Embryonic facial prominence (tissue), 1 donor: ENCODE measurements around the gene WDR73.
"Not testable (repeated sequence)": the region's sequence is repeated elsewhere in the genome, so short reads cannot be mapped to it uniquely, and the experiment has no call there.

ENCODE experiments used
- DNase-seq: peaks from one replicate; pipeline ENCODE4 v3.0.0-alpha.2; 2016; ENCODE audit errors: extremely low spot score

The WDR73 gene

DNA sequence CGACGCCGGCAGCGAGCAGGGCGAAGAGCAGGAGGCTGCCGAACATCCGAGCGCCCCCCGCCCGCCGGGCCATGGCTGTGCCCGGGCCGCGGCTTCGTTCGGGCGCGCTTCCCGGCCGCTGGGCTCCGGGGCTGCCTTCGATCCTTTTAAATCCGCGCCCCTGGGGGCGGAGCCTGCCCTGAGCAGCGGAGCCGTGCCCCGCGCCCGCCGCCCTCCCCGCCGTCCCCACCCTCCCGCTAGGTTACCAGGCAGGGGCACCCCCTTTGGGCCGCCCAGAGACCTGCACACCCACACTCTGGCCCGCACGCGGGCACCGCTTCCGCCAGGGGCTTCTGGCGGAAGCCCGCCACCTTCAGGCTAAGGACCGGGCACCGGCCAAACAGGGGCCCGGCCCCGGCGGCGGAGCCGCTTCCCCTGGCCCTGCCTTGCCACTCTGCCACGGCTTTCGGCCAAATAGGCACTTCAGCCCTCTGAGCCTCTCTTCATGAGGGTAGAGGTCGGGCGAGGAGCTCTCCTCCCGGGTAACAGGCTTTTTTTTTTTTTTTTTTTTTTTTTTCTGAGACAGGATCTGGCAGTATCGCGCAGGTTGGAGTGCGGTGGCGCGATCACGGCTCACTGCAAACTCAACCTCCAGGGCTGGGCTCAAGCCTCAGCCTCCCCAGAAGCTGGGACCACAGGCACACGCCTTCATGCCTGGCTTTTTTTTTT lies 4.2 kb upstream of the WDR73 start, which contains the start of gene NMB:
TSS of gene NMB (minus strand) at position 120 of the 708 bp plus-strand sequence. CDS start at position 73, 47 bp downstream.
- no peak for DNase-seq

- no peak for DNase-seq
These were observed 3.6 kb upstream of the WDR73 start for GRCh38 chr15:84657748-84658079.

DNA sequence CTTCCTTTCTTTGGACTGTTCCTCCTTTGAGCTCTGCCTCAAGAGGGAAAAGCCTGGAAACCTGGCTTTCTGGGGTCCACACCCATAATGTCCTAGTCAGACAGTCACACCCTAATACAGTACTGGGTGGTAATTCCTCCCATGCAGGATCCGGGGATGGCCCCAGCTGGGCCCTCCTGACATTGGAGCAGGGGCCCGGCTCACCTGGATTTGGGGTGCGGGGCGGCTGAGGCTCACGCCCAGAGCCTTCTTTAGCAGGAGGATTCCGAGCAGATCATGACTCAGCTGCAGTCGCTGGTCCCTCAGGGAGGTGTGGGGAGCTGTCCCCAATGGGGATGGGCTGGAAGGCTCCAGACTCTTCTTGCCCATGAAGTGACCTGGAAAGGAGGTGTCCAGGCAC lies 2.9 kb upstream of the WDR73 start:
- DNase-seq: no peak

DNA sequence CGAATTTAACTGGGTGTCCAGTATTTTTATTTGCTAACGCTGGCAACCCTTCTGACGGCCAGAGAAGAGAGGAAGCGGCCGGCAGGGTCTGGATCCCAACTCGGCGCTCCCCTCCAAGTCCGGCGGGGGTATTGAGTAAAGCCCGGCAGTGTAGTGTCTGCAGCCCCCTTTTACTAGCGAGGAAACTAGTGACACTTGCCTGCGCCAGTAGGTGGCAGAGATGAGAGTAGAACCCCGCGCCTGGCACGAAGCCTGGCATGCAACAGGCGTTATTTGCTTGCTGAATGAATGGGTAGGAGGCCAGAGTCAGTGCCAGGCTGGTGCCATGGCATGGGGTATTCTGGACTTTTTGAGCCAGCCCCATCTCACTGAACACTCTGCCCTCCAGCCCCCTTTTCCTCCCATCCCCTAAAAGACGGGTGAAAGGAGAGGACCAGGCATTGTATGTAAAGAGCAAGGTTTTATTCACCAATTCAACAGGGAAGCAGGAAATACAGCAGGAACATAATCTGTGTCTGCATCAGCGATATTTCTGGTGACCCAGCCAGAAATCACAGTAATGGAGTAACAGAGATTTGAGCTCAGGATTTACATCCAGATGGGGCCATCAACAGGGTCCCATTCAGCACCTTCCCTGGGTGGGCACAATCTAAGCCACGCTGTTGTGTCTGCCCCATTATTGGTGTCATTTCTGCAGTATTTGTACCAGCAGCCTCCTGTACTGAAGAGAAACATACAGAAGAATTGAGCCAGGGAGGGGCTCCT lies 788 bp upstream of the WDR73 start:
- DNase-seq: peak; percentile 54

DNA sequence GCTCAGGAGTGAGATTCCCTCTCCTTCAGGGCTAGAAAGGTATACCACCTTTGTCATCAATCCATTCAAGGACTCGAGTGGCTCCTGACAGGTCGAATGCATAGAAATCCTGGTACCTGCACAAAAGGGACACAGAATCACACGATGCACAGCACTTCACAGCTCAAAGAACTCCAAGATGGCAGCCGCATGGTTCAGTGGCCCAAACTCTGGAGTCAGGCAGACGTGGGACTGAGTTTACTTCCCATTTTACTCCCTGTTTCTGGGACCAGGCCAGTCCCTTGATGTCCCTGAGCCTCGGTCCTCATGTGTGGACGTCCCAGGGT lies 536 bp downstream of the WDR73 start:
- no peak for DNase-seq

DNA sequence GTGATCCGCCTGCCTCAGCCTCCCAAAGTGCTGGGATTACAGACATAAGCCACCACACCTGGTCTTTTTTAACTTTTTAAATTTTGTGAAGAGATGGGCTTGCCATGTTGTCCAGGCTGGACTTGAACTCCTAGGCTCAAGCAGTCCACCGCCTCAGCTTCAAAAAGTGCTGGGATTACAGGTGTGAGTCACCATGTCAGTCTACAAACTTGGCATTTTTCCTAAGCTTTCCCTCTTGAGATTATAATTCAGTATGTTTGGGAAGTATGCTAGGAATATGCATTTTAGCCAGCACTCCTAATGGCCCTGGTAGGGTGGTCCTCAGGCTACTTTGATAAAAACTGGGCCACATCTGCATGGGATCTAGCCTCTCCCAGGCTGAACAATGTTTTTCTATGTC lies 4.4 kb downstream of the WDR73 start:
- DNase-seq: no peak

DNA sequence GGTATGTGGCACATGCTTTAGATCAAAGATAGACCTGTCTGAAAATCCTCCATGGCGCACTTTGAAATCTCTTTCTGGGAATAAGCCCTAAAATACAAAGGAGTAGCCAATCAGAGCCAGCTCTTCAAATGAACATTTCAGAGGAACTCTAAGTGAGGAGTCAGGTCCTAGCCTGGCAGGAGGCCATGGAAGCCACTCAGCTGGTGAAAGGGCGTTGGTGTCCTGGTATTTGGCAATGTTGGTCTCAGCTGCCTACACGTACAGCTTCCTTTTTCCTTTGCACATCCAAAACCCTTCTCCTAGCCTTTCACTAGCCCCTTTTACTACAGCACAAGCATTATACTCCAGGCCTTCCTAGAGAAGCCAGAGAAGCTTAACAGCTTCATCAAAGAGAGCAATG lies 5.5 kb downstream of the WDR73 start:
- DNase-seq: no peak

DNA sequence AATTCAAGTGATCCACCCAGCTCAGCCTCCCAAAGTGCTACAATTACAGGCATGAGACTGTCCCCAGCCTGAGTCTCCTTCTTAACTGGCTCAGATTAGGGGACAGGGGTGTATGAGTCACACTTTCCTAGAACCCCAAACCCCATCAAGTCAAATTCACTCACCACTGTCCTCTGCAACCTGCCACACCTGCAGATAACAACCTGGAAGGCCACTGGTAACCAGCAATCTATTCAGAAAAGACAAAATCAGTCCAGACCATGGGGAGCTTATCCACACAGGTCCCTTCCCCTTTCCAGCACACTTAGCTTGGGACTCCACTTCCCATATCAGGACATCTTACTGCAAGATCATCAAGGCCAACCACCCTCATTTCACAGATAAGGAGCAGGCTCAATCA lies 6.4 kb downstream of the WDR73 start:
- DNase-seq: no peak

- no peak for DNase-seq
These were observed 8.1 kb downstream of the WDR73 start for GRCh38 chr15:84645997-84646396.

GRCh38 chr15:84645496-84645895 lies 8.6 kb downstream of the WDR73 start:
- no peak for DNase-seq

GRCh38 chr15:84643838-84644237 lies 10.2 kb downstream of the WDR73 start:
- DNase-seq: no peak

DNA sequence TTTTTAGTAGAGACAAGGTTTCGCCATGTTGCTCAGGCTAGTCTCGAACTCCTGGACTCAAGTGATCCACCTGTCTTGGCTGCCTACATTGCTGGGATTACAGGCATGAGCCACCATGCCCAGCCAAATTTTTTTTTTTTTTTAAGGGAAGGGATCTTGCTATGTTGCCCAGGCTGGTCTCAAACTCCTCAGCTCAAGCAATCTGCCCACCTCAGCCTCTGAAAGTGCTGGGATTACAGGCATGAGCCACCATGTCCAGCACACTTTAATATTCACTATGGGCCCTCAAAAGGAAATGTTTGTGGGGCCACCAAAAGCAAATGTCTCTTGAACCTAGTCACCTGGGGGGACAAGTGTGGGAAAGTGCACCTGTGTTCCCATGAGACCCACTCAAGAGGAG lies 11.4 kb downstream of the WDR73 start:
- not testable (repeated sequence) for DNase-seq

DNA sequence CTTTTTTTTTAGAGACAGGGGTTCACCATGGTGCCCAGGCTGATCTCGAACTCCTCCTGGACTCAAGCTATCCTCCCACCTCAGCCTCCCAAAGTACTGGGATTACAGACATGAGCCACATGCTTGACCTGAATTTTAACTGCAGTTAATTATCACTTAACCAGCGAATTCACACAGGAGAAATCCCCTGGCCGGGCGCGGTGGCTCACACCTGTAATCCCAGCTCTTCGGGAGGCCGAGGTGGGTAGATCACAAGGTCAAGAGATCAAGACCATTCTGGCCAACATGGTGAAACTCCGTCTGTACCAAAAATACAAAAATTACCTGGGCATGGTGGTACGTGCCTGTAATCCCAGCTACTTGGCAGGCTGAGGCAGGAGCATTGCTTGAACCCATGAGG lies 12.2 kb downstream of the WDR73 start:
- DNase-seq: not testable (repeated sequence)

DNA sequence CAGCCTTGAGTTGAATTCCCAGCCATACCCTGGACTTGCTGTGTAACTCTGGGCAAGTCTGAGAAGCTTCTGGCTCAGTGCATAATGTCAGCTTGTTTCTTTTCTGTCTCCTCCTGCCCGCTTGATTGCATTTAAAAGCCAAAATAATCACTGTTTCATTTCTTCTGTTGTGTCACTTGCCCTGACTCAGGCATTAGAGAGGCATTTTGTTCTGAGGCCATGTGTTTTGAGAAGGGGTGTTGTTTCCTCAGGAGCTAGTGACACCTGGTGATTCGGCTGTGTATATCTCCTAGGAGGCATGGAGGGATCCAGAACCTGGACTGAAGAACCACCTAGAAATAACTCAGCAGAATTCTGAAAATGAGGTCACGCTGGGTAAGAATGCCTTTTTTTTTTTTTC lies 16.0 kb downstream of the WDR73 start:
- DNase-seq: no peak

GRCh38 chr15:84634228-84634837 lies 19.8 kb downstream of the WDR73 start:
- DNase-seq: no peak

DNA sequence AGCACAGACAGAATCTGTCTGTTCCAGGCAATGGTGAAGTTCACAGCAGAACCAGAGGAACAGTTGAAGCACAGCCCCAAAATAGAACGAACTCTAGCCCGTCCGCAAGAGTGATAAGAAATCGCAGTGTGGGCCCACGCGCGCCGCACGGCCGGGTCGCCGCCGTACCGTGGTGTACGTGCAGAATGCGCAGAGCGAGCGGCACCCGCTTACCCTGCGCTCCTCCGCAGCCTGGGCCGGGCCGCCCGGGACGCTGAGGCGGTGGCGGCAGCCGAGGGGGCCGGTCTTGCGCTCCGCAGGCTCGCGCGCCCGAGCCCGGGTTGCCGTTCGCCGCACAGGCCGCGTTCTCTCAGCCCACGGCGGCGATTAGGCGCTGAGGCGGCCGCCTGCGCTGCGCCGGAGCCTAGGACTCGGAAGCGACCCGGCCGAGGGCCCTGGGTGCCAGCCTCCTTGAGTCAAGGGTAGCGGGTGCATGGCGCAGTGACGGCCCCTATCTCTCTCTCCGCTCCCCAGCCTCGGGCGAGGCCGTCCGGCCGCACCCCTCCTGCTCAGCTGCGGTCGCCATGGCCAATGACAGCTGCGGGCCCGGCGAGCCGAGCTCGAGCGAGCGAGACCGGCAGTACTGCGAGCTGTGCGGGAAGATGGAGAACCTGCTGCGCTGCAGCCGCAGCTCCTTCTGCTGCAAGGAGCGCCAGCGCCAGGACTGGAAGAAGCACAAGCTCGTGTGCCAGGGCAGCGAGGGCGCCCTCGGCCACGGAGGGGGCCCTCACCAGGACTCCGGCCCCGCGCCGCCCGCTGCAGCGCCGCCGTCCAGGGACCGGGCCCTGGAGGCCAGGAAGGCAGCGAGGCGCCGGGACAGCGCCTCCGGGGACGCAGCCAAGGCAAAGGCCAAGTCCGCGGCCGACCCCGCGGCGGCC lies 20.5 kb downstream of the WDR73 start:
- DNase-seq: peak; percentile 42

DNA sequence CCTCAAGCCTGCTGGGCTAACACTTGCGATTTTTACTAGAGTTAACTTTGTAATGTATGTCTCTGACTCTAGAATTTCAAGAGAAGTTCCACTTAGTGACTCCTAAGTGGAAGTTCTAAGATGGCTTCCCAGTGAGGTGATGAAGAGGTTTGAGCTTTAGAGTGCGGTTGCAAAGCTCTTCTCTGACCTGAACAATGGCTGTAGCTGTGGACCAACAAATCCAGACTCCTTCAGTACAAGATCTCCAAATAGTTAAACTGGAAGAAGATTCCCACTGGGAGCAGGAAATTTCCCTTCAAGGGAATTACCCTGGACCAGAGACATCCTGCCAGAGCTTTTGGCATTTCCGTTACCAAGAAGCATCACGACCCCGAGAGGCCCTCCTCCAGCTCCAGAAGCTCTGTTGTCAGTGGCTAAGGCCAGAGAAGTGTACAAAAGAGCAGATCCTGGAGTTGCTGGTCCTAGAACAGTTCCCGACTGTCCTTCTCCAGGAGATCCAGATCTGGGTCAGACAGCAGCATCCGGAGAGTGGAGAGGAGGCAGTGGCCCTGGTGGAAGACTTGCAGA lies 22.3 kb downstream of the WDR73 start:
- DNase-seq: no peak

GRCh38 chr15:84629033-84629432 lies 25.1 kb downstream of the WDR73 start:
- DNase-seq: no peak

GRCh38 chr15:84625123-84625522 lies 29.0 kb downstream of the WDR73 start:
- DNase-seq: no peak

GRCh38 chr15:84624359-84624758 lies 29.7 kb downstream of the WDR73 start:
- no peak for DNase-seq

DNA sequence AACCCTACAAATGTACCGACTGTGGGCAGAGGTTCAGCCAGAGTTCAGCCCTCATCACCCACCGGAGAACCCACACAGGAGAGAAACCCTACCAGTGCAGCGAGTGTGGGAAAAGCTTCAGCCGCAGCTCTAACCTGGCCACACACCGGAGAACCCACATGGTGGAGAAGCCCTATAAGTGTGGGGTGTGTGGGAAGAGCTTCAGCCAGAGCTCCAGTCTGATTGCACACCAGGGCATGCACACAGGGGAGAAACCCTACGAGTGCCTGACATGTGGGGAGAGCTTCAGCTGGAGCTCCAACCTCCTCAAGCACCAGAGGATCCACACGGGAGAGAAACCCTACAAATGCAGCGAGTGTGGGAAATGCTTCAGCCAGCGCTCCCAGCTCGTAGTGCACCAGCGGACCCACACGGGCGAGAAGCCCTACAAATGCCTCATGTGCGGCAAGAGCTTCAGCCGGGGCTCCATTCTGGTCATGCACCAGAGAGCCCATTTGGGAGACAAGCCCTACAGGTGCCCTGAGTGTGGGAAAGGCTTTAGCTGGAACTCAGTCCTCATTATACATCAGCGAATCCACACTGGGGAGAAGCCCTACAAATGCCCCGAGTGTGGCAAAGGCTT lies 32.6 kb downstream of the WDR73 start:
- no peak for DNase-seq
